Suprapubic skin (tissue), 4 donors: ENCODE measurements around the gene CCDC136.

Experiments used
- EP300 ChIP-seq: sonication (generic); formaldehyde crosslinking; IDR thresholded peaks from one replicate; pipeline ENCODE4 v1.6.1; 2017; ENCODE audit warnings: antibody characterized with exemption
- POLR2A ChIP-seq, 2 donors: fragments of 450-650 bp; IDR thresholded peaks; one replicate each; pipeline ENCODE4 v1.6.1; 2017; ENCODE audit warnings: antibody characterized with exemption in 2 of 2, mild to moderate bottlenecking in 2 of 2, moderate library complexity in 2 of 2
- POLR2AphosphoS5 ChIP-seq, 3 donors: sonication (generic); formaldehyde crosslinking; IDR thresholded peaks; one replicate each; pipeline ENCODE4 v1.6.1; 2017; ENCODE audit warnings: antibody characterized with exemption in 3 of 3
- TF ChIP-seq, protein P1 (sequence below), 2 donors: fragments of 200-600 bp in 1 of 2; fragments of 450-650 bp in 1 of 2; sonication (generic) in 1 of 2; IDR thresholded peaks; one replicate each; pipeline ENCODE4 v1.5.1; 2016 to 2019; ENCODE audit warnings: antibody characterized with exemption in 2 of 2, mild to moderate bottlenecking in 1 of 2, moderate library complexity in 1 of 2

DNA sequence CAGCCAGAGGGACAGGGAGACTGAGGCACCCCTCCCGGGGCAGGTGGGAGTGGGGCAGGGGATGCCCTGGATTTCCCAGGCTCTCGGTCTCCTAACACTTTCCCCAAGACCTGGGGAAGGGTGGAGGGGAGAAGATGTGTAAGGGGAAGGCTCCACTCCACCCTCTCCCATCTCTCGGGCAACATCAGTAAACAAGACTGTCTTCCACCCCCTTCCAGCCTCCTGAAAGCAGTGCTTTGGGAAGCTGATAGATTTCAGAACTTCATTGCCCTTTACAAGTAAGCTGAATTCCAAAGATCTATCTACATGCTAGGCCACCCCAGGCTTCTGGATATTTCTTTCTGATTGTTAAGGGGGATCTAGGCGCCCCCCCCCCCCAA is 42.2 kb downstream of the CCDC136 start:
- TF ChIP-seq, protein P1, sequence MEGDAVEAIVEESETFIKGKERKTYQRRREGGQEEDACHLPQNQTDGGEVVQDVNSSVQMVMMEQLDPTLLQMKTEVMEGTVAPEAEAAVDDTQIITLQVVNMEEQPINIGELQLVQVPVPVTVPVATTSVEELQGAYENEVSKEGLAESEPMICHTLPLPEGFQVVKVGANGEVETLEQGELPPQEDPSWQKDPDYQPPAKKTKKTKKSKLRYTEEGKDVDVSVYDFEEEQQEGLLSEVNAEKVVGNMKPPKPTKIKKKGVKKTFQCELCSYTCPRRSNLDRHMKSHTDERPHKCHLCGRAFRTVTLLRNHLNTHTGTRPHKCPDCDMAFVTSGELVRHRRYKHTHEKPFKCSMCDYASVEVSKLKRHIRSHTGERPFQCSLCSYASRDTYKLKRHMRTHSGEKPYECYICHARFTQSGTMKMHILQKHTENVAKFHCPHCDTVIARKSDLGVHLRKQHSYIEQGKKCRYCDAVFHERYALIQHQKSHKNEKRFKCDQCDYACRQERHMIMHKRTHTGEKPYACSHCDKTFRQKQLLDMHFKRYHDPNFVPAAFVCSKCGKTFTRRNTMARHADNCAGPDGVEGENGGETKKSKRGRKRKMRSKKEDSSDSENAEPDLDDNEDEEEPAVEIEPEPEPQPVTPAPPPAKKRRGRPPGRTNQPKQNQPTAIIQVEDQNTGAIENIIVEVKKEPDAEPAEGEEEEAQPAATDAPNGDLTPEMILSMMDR (IDR thresholded peaks at IDR 0.05) = no peak
- TF ChIP-seq POLR2AphosphoS5 (IDR thresholded peaks at IDR 0.05) (no peak), POLR2A (IDR thresholded peaks at IDR 0.05) (no peak), EP300 (no peak)
